GM23248 (cell line): ENCODE results near the gene RUFY1.

Source experiments
- EZH2 ChIP-seq: fragments of 200-600 bp; sonication (generic); IDR thresholded peaks from 2 replicates; pipeline ENCODE4 v1.6.1; 2018; ENCODE audit warnings: antibody characterized with exemption, mild to moderate bottlenecking; ENCODE audit not compliant: insufficient read depth, poor library complexity, severe bottlenecking
- EZH2phosphoT487 ChIP-seq: fragments of 200-600 bp; sonication (generic); IDR thresholded peaks from 2 replicates; pipeline ENCODE4 v1.6.1; 2018; ENCODE audit warnings: antibody characterized with exemption, moderate library complexity, mild to moderate bottlenecking, low read depth; ENCODE audit not compliant: insufficient read depth

- TF ChIP-seq EZH2phosphoT487 (no peak), EZH2 (no peak)
Observed at GRCh38 chr5:179553875-179554274, 3.5 kb downstream of the RUFY1 start.
